GM19455 (cell line): ENCODE results near the gene ODAD2.

Experiments used
- ATAC-seq: cut with Tn5 transposase; IDR thresholded peaks from one replicate; pipeline ENCODE4 v1.9.1; 2021; ENCODE audit not compliant: unreplicated experiment

ODAD2 gene

GRCh38 chr10:27779462-27780015 lies 219.3 kb downstream of the ODAD2 start:
- no peak for ATAC-seq

GRCh38 chr10:27774831-27775230 lies 224.0 kb downstream of the ODAD2 start:
- no peak for ATAC-seq

DNA sequence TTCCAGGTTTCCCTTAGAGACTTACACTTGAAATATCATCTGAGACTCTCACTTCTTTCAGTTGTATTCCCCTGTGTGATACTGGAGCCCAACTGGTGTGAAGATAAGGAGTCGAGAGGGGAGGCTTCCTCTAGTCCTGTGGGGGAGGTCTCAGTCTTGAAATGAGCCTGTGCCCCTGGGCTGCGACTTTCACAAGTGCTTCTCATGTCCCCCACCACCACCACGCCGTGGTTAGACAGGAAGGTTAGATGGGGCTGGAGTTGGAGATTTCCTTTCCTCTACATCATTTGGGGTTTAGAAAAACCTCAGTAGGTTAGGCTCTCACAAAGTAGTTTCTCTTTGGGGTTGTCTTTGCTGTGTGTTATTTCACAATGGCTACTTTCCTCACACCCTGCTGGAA lies 227.6 kb downstream of the ODAD2 start:
- ATAC-seq = no peak

- ATAC-seq = no peak
These were observed 228.7 kb downstream of the ODAD2 start for GRCh38 chr10:27770181-27770580.
